HepG2 (cell line): ENCODE data around the gene SLC35A2. TPM values are rescaled to one million over a fixed set of nuclear protein-coding genes. Genes with fewer than 3 reads are reported as not detected.

Experiments
- ELK4 ChIP-seq: sonication (generic); formaldehyde crosslinking; IDR thresholded peaks from 2 replicates; pipeline ENCODE4 v1.9.0; 2021; ENCODE audit warnings: missing genetic modification reagents, borderline replicate concordance
- HOXA5 ChIP-seq: sonication (generic); formaldehyde crosslinking; IDR thresholded peaks from 2 replicates; pipeline ENCODE4 v1.4.0; 2020; ENCODE audit warnings: missing genetic modification reagents
- JUNB ChIP-seq: sonication (generic); formaldehyde crosslinking; IDR thresholded peaks from 2 replicates; pipeline ENCODE4 v1.8.0; 2022; ENCODE audit warnings: missing genetic modification reagents, mild to moderate bottlenecking, borderline replicate concordance
- MED1 ChIP-seq: sonication (generic); formaldehyde crosslinking; IDR thresholded peaks from 2 replicates; pipeline ENCODE4 v1.4.0; 2020; ENCODE audit warnings: missing genetic modification reagents
- MEIS1 ChIP-seq: sonication (generic); formaldehyde crosslinking; IDR thresholded peaks from 2 replicates; pipeline ENCODE4 v1.9.0; 2021; ENCODE audit warnings: mild to moderate bottlenecking, missing genetic modification reagents, moderate library complexity, borderline replicate concordance
- MXI1 ChIP-seq: IDR thresholded peaks from 3 replicates; pipeline ENCODE4 v1.6.1; 2012; ENCODE audit warnings: low read depth, low read length, inconsistent platforms, borderline replicate concordance
- NFKB2 ChIP-seq: sonication (generic); formaldehyde crosslinking; IDR thresholded peaks from 2 replicates; pipeline ENCODE4 v1.4.0; 2020; ENCODE audit warnings: missing genetic modification reagents, borderline replicate concordance
- PAX8 ChIP-seq: sonication (generic); formaldehyde crosslinking; IDR thresholded peaks from 2 replicates; pipeline ENCODE4 v1.8.0; 2022; ENCODE audit warnings: mild to moderate bottlenecking, missing genetic modification reagents, borderline replicate concordance
- SALL1 ChIP-seq: sonication (generic); formaldehyde crosslinking; IDR thresholded peaks from 2 replicates; pipeline ENCODE4 v1.8.0; 2022; ENCODE audit warnings: mild to moderate bottlenecking, missing genetic modification reagents
- SATB2 ChIP-seq: sonication (generic); formaldehyde crosslinking; IDR thresholded peaks from 2 replicates; pipeline ENCODE4 v1.5.0; 2020; ENCODE audit warnings: missing genetic modification reagents
- SNRNP70 ChIP-seq: fragments of 200-400 bp; formaldehyde crosslinking; IDR thresholded peaks from 2 replicates; pipeline ENCODE4 v1.6.1; 2017; ENCODE audit warnings: mild to moderate bottlenecking, low read depth, low read length, moderate library complexity
- SP5 ChIP-seq: IDR thresholded peaks from 2 replicates; pipeline ENCODE4 v1.6.1; 2016; ENCODE audit warnings: low read depth, borderline replicate concordance
- TFDP1 ChIP-seq: IDR thresholded peaks from 2 replicates; pipeline ENCODE4 v1.6.1; 2016; ENCODE audit warnings: missing compliant biosample characterization, missing genetic modification reagents, borderline replicate concordance
- YEATS2 ChIP-seq: sonication (generic); formaldehyde crosslinking; IDR thresholded peaks from 2 replicates; pipeline ENCODE4 v1.4.0; 2020; ENCODE audit warnings: missing genetic modification reagents, borderline replicate concordance
- ZFAT ChIP-seq: sonication (generic); formaldehyde crosslinking; conservative IDR thresholded peaks from 2 replicates; pipeline ENCODE4 v1.8.1; 2023; ENCODE audit warnings: missing genetic modification reagents, inconsistent platforms
- ZFP36 ChIP-seq: fragments of 150-350 bp; IDR thresholded peaks from 2 replicates; pipeline ENCODE4 v1.6.1; 2018; ENCODE audit warnings: borderline replicate concordance, low read length, low read depth; ENCODE audit not compliant: partially characterized antibody
- ZMYM4 ChIP-seq: sonication (generic); formaldehyde crosslinking; IDR thresholded peaks from 2 replicates; pipeline ENCODE4 v1.8.1; 2023; ENCODE audit warnings: mild to moderate bottlenecking, missing genetic modification reagents
- ZNF232 ChIP-seq: sonication (generic); formaldehyde crosslinking; IDR thresholded peaks from 2 replicates; pipeline ENCODE4 v1.4.0; 2020; ENCODE audit warnings: missing genetic modification reagents, borderline replicate concordance
- ZNF354B ChIP-seq: sonication (generic); formaldehyde crosslinking; IDR thresholded peaks from 2 replicates; pipeline ENCODE4 v1.8.0; 2022; ENCODE audit warnings: mild to moderate bottlenecking, missing genetic modification reagents
- ZNF383 ChIP-seq: sonication (generic); formaldehyde crosslinking; IDR thresholded peaks from 2 replicates; pipeline ENCODE4 v1.4.0; 2020; ENCODE audit warnings: missing genetic modification reagents, mild to moderate bottlenecking, borderline replicate concordance
- polyA plus RNA-seq, 8 experiments: library from polyadenylated mRNA; depleted of rRNA in 3 of 8; stranded (reverse) in 7 of 8; unstranded in 1 of 8; fragments of >200 nt; fragmentation: Illumina TruSeq in 4 of 8; extraction: Trizol in 4 of 8; gene quantifications; 2 replicates each; pipeline versions ENCODE4 v1.2.1 to v1.2.3, GENCODE V29; 2011 to 2016; ENCODE audit warnings: low read depth in 4 of 8, missing spikeins in 1 of 8, mixed read lengths in 1 of 8; ENCODE audit not compliant: insufficient read depth in 1 of 8
- total RNA-seq, 5 experiments: library from RNA; depleted of rRNA; stranded (reverse); fragments of >200 nt; fragmentation: Illumina TruSeq; extraction: Trizol; gene quantifications; 2 replicates each; pipeline ENCODE4 v1.2.3, GENCODE V29; 2016; ENCODE audit warnings: low read depth in 1 of 5
- TF ChIP-seq, protein P1 (sequence below): sonication (generic); formaldehyde crosslinking; IDR thresholded peaks from 2 replicates; pipeline ENCODE4 v1.4.0; 2020; ENCODE audit warnings: missing genetic modification reagents, borderline replicate concordance

The SLC35A2 gene
- total and polyA plus RNA-seq, 2 of the 13 experiments (the other 11 are each of a cell fraction or from before 2014, with no cell fraction given) = 32.1 to 40.8 TPM

DNA sequence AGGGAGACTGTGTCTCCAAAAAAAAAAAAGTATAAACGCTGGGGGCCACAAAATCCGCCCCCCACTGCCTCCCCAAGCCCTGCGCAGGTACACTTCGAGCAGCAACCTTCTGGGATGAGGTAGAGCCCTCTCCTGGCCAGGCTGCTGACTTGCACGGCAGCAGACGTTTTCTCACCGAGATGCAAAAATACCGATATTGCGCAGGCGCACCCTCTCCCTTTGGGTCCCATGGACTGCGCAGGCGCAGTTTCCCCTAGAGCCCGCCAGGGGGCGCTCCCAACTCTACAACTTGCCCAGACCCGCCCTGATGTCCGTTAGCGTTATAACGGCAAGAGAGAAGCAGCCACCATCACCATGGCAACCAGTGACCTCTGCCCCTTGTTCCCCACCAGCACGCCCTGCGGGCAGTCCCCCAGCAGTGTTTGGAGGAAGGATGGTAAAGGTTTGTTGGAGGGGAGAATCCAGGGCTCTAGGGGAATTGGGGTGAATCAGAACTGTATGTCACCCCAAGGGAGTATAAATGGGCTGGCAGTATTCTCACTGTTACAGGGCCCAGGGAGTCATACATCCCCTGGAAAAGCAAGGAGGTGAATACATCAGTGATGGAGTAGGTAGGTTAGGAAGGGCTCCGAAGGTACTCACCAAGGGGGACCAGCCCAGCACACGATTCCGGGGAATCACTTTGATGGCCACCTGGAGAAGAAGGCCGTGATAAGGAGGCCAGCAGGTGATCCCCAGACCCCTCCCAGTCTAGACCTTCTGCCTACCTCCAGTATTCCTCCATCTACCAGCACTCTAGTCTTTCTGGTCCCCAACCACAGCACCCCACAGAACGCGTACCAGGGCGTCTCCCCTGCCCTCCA is 5.9 kb upstream of the SLC35A2 start (continued):
- TF ChIP-seq ZFP36 (no peak), MED1 (CRISPR knock-in tag) (no peak), MEIS1 (CRISPR knock-in tag) (no peak), TFDP1 (CRISPR knock-in tag) (no peak), ZNF232 (CRISPR knock-in tag) (no peak), SALL1 (CRISPR knock-in tag) (peak; percentile 43; the same call in 1 of the 2 replicates), JUNB (CRISPR knock-in tag) (no peak), PAX8 (CRISPR knock-in tag) (no peak), SP5 (CRISPR knock-in tag) (peak; percentile 22; the same call in 1 of the 2 replicates), SNRNP70 (no peak), ZMYM4 (CRISPR knock-in tag) (peak; percentile 50; the same call in 1 of the 2 replicates), YEATS2 (CRISPR knock-in tag) (no peak), ZNF354B (CRISPR knock-in tag) (no peak), NFKB2 (no peak), ZNF383 (CRISPR knock-in tag) (no peak), ELK4 (CRISPR knock-in tag) (no peak), SATB2 (CRISPR knock-in tag) (no peak), MXI1 (peak; percentile 85; the same call in 1 of the 3 replicates), HOXA5 (CRISPR knock-in tag) (0 out of 2 replicates have a peak, but pooled peaks have one; percentile 36), ZFAT (CRISPR knock-in tag) (no peak)
- TF ChIP-seq, protein P1, sequence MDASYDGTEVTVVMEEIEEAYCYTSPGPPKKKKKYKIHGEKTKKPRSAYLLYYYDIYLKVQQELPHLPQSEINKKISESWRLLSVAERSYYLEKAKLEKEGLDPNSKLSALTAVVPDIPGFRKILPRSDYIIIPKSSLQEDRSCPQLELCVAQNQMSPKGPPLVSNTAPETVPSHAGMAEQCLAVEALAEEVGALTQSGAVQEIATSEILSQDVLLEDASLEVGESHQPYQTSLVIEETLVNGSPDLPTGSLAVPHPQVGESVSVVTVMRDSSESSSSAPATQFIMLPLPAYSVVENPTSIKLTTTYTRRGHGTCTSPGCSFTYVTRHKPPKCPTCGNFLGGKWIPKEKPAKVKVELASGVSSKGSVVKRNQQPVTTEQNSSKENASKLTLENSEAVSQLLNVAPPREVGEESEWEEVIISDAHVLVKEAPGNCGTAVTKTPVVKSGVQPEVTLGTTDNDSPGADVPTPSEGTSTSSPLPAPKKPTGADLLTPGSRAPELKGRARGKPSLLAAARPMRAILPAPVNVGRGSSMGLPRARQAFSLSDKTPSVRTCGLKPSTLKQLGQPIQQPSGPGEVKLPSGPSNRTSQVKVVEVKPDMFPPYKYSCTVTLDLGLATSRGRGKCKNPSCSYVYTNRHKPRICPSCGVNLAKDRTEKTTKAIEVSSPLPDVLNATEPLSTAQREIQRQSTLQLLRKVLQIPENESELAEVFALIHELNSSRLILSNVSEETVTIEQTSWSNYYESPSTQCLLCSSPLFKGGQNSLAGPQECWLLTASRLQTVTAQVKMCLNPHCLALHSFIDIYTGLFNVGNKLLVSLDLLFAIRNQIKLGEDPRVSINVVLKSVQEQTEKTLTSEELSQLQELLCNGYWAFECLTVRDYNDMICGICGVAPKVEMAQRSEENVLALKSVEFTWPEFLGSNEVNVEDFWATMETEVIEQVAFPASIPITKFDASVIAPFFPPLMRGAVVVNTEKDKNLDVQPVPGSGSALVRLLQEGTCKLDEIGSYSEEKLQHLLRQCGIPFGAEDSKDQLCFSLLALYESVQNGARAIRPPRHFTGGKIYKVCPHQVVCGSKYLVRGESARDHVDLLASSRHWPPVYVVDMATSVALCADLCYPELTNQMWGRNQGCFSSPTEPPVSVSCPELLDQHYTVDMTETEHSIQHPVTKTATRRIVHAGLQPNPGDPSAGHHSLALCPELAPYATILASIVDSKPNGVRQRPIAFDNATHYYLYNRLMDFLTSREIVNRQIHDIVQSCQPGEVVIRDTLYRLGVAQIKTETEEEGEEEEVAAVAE (CRISPR knock-in tag) = no peak
